Neuronal stem cell (in vitro differentiated cells): ENCODE results near the gene SPEF2.

Experiments
- DNase-seq: peaks from one replicate; pipeline ENCODE4 v3.0.0-alpha.2; 2013; ENCODE audit warnings: low spot score
- H2AFZ ChIP-seq: one replicate; pipeline ENCODE4 v1.6.1; 2013; ENCODE audit warnings: mild to moderate bottlenecking, low read length, inconsistent platforms
- H2AK5ac ChIP-seq: 2 replicates; pipeline ENCODE4 v1.6.1; 2013; ENCODE audit warnings: low read depth, mild to moderate bottlenecking, inconsistent platforms, low read length, moderate library complexity, mixed read lengths
- H2BK120ac ChIP-seq: 2 replicates; pipeline ENCODE4 v1.6.1; 2013; ENCODE audit warnings: low read depth, mild to moderate bottlenecking, inconsistent platforms, low read length, moderate library complexity, mixed read lengths
- H2BK12ac ChIP-seq: one replicate; pipeline ENCODE4 v1.6.1; 2013; ENCODE audit warnings: low read length, inconsistent platforms
- H2BK15ac ChIP-seq: 2 replicates; pipeline ENCODE4 v1.6.1; 2013; ENCODE audit warnings: mild to moderate bottlenecking, low read length, inconsistent platforms, mixed read lengths
- H2BK5ac ChIP-seq: one replicate; pipeline ENCODE4 v1.6.1; 2013; ENCODE audit warnings: inconsistent platforms, mild to moderate bottlenecking, low read length, moderate library complexity
- H3K14ac ChIP-seq: one replicate; pipeline ENCODE4 v1.6.1; 2013; ENCODE audit warnings: low read length, inconsistent platforms
- H3K18ac ChIP-seq: 2 replicates; pipeline ENCODE4 v1.6.1; 2013; ENCODE audit warnings: low read length, inconsistent platforms
- H3K23ac ChIP-seq: 2 replicates; pipeline ENCODE4 v1.6.1; 2013; ENCODE audit warnings: low read depth, mild to moderate bottlenecking, mixed read lengths, low read length, inconsistent platforms; ENCODE audit not compliant: poor library complexity
- H3K27ac ChIP-seq: replicated peaks from 3 replicates; pipeline ENCODE4 v1.5.1; 2013; ENCODE audit warnings: low read length, inconsistent platforms
- H3K27me3 ChIP-seq, 3 experiments: 2 replicates each; pipeline ENCODE4 v1.6.1; 2013; ENCODE audit warnings: low read length in 3 of 3, mild to moderate bottlenecking in 2 of 3, inconsistent platforms in 1 of 3, low read depth in 1 of 3, mixed read lengths in 1 of 3, moderate library complexity in 1 of 3; ENCODE audit not compliant: control insufficient read depth in 3 of 3, insufficient read depth in 3 of 3
- H3K36me3 ChIP-seq, 2 donors: replicated peaks in 1 of 2; 2 replicates each; pipeline ENCODE4 v1.6.1; 2013; ENCODE audit warnings: low read length in 2 of 2; ENCODE audit not compliant: control insufficient read depth in 2 of 2, insufficient read depth in 2 of 2
- H3K4ac ChIP-seq: 2 replicates; pipeline ENCODE4 v1.6.1; 2013; ENCODE audit warnings: inconsistent platforms, mild to moderate bottlenecking, low read length, moderate library complexity
- H3K4me1 ChIP-seq, 2 donors: 1 replicate in 1 of 2; 2 replicates in 1 of 2; pipeline ENCODE4 v1.6.1; 2013; ENCODE audit warnings: low read length in 2 of 2, low read depth in 1 of 2; ENCODE audit not compliant: control insufficient read depth in 2 of 2, insufficient read depth in 1 of 2
- H3K4me2 ChIP-seq: one replicate; pipeline ENCODE4 v1.6.1; 2013; ENCODE audit warnings: mild to moderate bottlenecking, low read length, inconsistent platforms; ENCODE audit not compliant: insufficient read depth, poor library complexity, severe bottlenecking
- H3K4me3 ChIP-seq, 2 donors: 2 replicates each; pipeline ENCODE4 v1.5.1; 2013; ENCODE audit warnings: low read length in 2 of 2, mild to moderate bottlenecking in 2 of 2, inconsistent platforms in 1 of 2, moderate library complexity in 1 of 2
- H3K79me1 ChIP-seq: one replicate; pipeline ENCODE4 v1.6.1; 2013; ENCODE audit warnings: low read depth, mild to moderate bottlenecking, inconsistent platforms, low read length, moderate library complexity
- H3K9ac ChIP-seq: one replicate; pipeline ENCODE4 v1.6.1; 2013; ENCODE audit warnings: mild to moderate bottlenecking, low read depth, low read length, inconsistent platforms; ENCODE audit not compliant: poor library complexity
- H3K9me3 ChIP-seq, 2 donors: replicated peaks in 1 of 2; 2 replicates each; pipeline versions ENCODE3 to v1.6.1; 2013; ENCODE audit warnings: low read length in 2 of 2, mild to moderate bottlenecking in 2 of 2, inconsistent platforms in 1 of 2, low read depth in 1 of 2, mixed read lengths in 1 of 2, moderate library complexity in 1 of 2; ENCODE audit not compliant: control insufficient read depth in 2 of 2, insufficient read depth in 1 of 2
- H4K8ac ChIP-seq: one replicate; pipeline ENCODE4 v1.6.1; 2013; ENCODE audit warnings: low read depth, mild to moderate bottlenecking, inconsistent platforms, low read length, moderate library complexity
- H4K91ac ChIP-seq: one replicate; pipeline ENCODE4 v1.6.1; 2013; ENCODE audit warnings: low read length, low read depth, mild to moderate bottlenecking, inconsistent platforms; ENCODE audit not compliant: poor library complexity
- WGBS, 2 donors: extraction: QIAGEN DNeasy Blood & Tissue Kit; methylation state at CpG; one replicate each; pipeline ENCODE4 v1.1.7; 2013; ENCODE audit warnings: missing lambda C conversion rate in 2 of 2, mixed read lengths in 1 of 2; ENCODE audit not compliant: insufficient read length in 2 of 2, insufficient replicate concordance in 1 of 2; ENCODE audit errors: extremely low coverage in 2 of 2; 5-methylcytosine and 5-hydroxymethylcytosine counted together

Gene SPEF2

DNA sequence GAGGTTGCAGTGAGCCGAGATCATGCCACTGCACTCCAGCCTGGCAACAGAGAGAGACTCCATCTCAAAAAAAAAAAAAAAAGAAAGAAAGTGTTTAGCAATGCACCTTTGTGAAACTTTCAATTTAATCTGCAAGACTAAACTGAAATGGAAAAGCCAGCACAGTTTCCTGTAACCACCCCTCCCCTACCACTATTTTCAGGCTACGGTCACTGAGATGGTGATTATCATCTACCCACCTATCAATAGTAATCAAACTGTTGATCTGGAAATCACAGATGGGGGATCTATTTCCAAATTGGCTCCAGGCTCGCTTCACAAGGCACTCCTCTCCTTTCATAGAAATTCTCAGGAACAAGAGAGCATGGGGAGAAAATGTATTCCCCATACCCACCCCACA lies 208.4 kb downstream of the SPEF2 start:
- no peaks in the 10 kb centered on the region for H3K4me1 ChIP-seq
- no peak overlapping the region for H3K4me2 ChIP-seq
- H3K4ac ChIP-seq = no peak overlapping the region
- H3K9me3 ChIP-seq = no peaks in the 10 kb centered on the region
- H3K27me3 ChIP-seq = peaks cover 0 to 3% (median 0%) of the 10 kb centered on the region in 3 experiments
- WGBS, 2 donors = no CpG with 5 or more reads among the region's 3 CpGs
- H2AFZ ChIP-seq = no peak overlapping the region
- no peak overlapping the region for H2BK5ac ChIP-seq
- no peak overlapping the region for H2AK5ac ChIP-seq
- H3K14ac ChIP-seq = no peak overlapping the region
- DNase-seq = no peak
- H3K79me1 ChIP-seq = no peaks in the 10 kb centered on the region
- no peak overlapping the region for H4K91ac ChIP-seq
- no peak overlapping the region for H4K8ac ChIP-seq
- H3K36me3 ChIP-seq = no peaks in the 10 kb centered on the region
- no peak overlapping the region for H3K4me3 ChIP-seq
- H3K18ac ChIP-seq = no peak overlapping the region
- no peak overlapping the region for H2BK12ac ChIP-seq
- H2BK120ac ChIP-seq = no peak overlapping the region
- H2BK15ac ChIP-seq = no peak overlapping the region
- H3K9ac ChIP-seq = no peak overlapping the region
- H3K27ac ChIP-seq = no peak overlapping the region
- H3K23ac ChIP-seq = no peak overlapping the region

DNA sequence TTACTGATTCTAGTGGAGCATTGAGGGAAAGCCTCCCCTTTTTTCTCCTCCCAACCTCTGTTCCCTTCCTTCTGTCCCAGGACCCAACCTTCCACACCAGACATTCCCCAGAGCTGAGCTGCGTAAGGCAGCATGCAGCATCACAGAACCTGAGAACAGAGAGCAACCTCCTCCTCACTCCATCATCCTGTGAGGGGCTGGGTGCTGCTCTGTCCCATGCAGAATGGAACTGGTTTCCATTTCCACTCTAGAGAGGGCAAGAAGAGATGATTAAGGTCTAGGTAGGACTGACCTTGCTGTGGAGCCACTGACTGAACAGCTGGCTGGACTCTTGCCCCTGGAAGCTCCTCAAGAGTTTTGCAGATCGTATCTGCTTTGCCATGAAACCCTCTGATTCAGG lies 208.9 kb downstream of the SPEF2 start:
- H3K23ac ChIP-seq = no peak overlapping the region
- H3K9ac ChIP-seq = no peak overlapping the region
- peaks cover 0 to 3% (median 0%) of the 10 kb centered on the region in 3 experiments for H3K27me3 ChIP-seq
- H4K8ac ChIP-seq = no peak overlapping the region
- no peak overlapping the region for H2BK120ac ChIP-seq
- H3K9me3 ChIP-seq = no peaks in the 10 kb centered on the region
- H3K4me3 ChIP-seq = no peak overlapping the region
- no peaks in the 10 kb centered on the region for H3K4me1 ChIP-seq
- no peak overlapping the region for H2BK12ac ChIP-seq
- no peak for DNase-seq
- no peak overlapping the region for H2AK5ac ChIP-seq
- no peak overlapping the region for H2AFZ ChIP-seq
- H3K14ac ChIP-seq = no peak overlapping the region
- no peak overlapping the region for H4K91ac ChIP-seq
- WGBS, 2 donors = no CpG with 5 or more reads among the region's 2 CpGs
- H2BK15ac ChIP-seq = no peak overlapping the region
- H2BK5ac ChIP-seq = no peak overlapping the region
- no peaks in the 10 kb centered on the region for H3K79me1 ChIP-seq
- no peak overlapping the region for H3K27ac ChIP-seq
- H3K36me3 ChIP-seq = no peaks in the 10 kb centered on the region
- no peak overlapping the region for H3K4me2 ChIP-seq
- peak overlapping the region; percentile 22 for H3K18ac ChIP-seq
- H3K4ac ChIP-seq = no peak overlapping the region

DNA sequence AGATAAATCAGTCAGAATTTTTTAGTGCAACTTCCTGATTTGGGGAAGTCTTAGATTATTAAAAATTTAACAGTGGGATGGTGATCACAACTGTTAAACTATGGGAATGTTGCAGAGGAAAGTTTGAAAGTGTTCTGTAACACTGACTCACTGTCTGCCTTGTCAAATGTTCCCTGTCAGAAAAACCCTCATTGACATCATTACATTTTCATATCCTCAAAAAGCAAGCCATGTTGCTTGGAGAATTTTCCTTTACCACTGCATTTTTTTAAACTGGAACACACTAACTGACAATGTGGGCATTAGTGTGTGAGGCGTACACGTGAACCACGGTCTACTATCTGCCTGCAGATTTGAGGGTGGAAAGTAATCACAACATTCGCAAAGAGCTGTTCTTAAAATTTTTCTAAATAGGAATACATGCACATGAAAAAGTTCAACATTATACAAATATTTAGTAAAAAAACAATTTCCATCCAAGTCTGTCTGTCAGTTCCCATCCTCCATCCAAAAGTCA lies 210.5 kb downstream of the SPEF2 start:
- H4K91ac ChIP-seq = no peak overlapping the region
- H3K9me3 ChIP-seq = no peaks in the 10 kb centered on the region
- H3K27me3 ChIP-seq = peaks cover 0 to 3% (median 0%) of the 10 kb centered on the region in 3 experiments
- H3K18ac ChIP-seq = no peak overlapping the region
- no peak overlapping the region for H3K14ac ChIP-seq
- H2BK12ac ChIP-seq = no peak overlapping the region
- no peaks in the 10 kb centered on the region for H3K4me1 ChIP-seq
- no peak overlapping the region for H2BK5ac ChIP-seq
- no peaks in the 10 kb centered on the region for H3K36me3 ChIP-seq
- no peak overlapping the region for H2AK5ac ChIP-seq
- no CpG with 5 or more reads among the region's 4 CpGs for WGBS, 2 donors
- no peak overlapping the region for H2AFZ ChIP-seq
- no peak overlapping the region for H3K4ac ChIP-seq
- H3K27ac ChIP-seq = no peak overlapping the region
- no peak overlapping the region for H3K9ac ChIP-seq
- H2BK15ac ChIP-seq = no peak overlapping the region
- no peak overlapping the region for H4K8ac ChIP-seq
- H3K4me3 ChIP-seq = no peak overlapping the region
- no peak overlapping the region for H3K4me2 ChIP-seq
- no peaks in the 10 kb centered on the region for H3K79me1 ChIP-seq
- no peak overlapping the region for H2BK120ac ChIP-seq
- no peak for DNase-seq
- no peak overlapping the region for H3K23ac ChIP-seq

DNA sequence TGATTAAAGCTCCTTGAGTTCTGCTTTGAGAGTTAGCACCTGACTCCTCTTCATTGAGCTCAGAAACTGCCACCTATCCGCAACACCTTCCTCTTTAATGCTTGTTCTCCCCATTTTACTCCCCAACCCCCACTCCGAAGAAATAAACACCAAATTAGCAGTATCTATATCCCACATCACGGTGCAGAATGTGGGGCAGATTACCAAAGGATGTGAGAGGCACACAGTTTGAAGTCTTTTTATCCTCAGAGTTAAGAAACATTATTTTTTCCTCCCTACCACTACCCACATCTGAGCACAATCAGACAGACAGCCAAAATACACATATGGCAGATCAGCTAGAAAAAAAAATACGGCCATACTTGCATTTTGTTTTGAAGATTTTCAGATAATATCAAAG lies 212.9 kb downstream of the SPEF2 start:
- WGBS, 2 donors = no CpG with 5 or more reads among the region's 4 CpGs
- Histone ChIP-seq H2AFZ (no peak overlapping the region), H2BK120ac (no peak overlapping the region), H2BK15ac (no peak overlapping the region), H4K91ac (no peak overlapping the region), H4K8ac (no peak overlapping the region), H3K9me3 (no peaks in the 10 kb centered on the region), H3K9ac (no peak overlapping the region), H2AK5ac (no peak overlapping the region), H3K4me2 (no peak overlapping the region), H3K27ac (no peak overlapping the region), H3K4me1 (no peaks in the 10 kb centered on the region), H3K18ac (no peak overlapping the region), H2BK5ac (no peak overlapping the region), H3K79me1 (no peaks in the 10 kb centered on the region), H3K36me3 (no peaks in the 10 kb centered on the region), H3K27me3 (no peaks in the 10 kb centered on the region), H3K4ac (no peak overlapping the region), H3K14ac (no peak overlapping the region), H2BK12ac (no peak overlapping the region), H3K23ac (no peak overlapping the region), H3K4me3 (no peak overlapping the region)
- DNase-seq = no peak
